IPS DF 19.7 (cell line): ENCODE measurements around the gene HOXA10.

Source experiments
- DNase-seq: peaks from one replicate; pipeline ENCODE4 v3.0.0-alpha.2; 2013; ENCODE audit warnings: low read depth, low spot score

HOXA10 gene

DNA sequence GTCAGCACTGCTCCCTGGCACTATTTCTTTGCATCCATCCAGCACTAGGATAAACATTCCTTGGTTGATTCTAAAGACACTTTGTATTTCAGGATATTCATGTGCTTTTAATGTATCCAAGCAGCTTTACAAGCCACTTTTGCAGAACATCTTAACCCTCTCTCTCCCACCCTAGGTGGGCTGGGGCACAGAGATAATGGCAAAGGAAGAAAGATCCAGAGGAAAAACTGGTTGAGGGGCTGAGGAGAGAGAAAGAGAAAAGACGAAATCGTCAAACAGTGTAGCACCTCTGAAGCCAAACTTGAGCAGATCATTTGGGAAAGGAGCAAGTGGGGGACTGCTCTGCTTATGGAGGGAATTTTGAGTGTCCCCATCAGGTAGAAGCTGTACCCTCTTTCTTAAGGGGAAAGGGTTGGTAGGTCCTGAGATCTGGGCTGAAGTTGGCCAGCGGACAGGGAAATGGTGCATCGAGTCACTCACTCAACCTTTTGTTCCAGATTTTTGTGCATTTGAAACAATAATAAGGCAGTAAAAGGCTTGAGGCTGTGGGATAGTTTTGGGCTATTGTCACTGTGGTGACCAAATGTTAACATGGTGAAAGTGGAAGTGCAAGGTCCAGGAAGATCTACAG lies 30.0 kb upstream of the HOXA10 start:
- no peak for DNase-seq

- DNase-seq = no peak
Measured at GRCh38 chr7:27203365-27203953, 29.3 kb upstream of the HOXA10 start.

DNA sequence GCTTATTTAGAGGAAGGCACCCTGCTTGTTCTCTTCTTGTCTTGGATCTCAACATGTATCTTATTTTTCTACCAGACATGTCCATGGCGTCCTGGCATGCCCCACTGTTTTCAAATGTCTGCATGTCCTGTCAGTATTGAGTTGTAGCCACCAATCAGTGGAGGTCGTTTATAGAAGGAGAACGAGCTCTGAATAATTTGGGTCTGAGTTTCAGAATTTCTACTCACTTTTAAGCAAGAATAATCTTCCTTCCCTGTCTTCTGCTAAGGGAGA lies 28.7 kb upstream of the HOXA10 start:
- no peak for DNase-seq

GRCh38 chr7:27202018-27202861 lies 28.1 kb upstream of the HOXA10 start:
- DNase-seq = no peak

DNA sequence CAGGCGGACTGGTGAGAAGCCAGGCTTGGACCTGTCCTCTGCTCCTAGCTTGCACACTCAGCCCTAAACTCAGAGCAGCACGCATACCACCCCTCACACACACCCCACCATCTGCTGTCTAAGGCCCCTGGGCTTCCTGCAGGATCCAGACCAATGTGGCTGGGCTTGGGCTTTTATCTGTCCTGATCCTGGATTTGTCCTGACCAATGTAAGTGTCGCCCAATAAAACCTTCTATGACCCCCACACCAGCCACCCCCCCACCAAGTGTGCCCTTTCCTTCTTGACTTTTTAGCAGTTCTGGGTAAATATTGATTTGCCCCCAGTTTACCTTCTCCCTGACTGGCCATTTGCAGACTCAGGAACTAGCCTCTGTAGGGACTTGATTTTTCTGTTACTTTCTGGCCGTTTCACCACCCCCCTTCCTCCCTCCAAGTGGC lies 27.5 kb upstream of the HOXA10 start:
- no peak for DNase-seq

- DNase-seq = no peak
Measured at GRCh38 chr7:27200761-27201579, 26.9 kb upstream of the HOXA10 start.

DNA sequence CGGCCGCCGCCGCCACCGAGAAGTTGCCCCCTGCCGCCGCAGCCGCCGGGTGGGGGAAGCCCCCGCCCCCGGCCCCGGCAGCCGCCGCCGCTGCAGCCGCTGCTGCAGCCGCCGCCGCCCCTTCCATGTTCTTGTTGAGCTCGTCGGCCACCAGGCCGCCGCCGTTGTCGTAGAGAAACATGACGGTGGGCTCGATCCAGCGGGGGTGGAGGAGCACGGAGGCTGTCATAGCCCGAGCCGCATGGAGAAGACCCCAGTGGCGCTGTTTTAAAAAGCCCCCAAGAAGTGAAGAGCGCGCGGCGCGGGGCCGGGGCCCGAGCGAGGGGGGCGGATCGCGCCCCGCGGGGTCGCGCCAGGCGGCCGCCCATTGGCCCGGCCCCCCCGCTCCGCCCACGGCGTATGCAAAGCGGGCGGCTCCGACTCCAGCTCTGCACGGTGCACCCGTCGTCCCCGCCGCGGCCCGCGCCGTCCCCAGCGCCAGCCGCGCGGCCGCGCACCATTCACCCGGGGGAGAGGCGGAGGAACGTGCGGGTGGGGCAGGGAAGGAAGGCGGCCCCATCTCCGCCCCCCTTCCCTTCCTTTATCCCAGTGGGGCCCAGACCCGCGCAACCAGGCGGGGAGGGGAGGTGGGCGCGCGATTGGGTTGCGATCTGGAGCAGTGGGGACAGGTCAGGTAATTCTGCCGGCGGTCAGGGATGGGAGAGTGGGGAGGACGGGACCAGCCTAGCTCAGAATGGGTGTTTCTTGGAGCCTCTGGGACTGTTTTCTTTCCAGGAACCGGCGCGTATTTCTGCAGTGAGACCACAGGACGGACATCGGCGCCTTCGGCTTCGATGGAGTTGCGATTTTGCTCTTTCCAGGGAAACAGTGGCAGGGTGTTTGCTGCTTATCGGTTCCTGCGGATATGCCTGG lies 26.0 kb upstream of the HOXA10 start, which contains the start of gene HOXA13:
Gene HOXA13, minus strand, starts transcription at position 243 of the 912 bp plus-strand sequence. Its CDS starts 14 bp downstream, at position 229.
- no peak for DNase-seq

GRCh38 chr7:27198871-27199801 lies 25.0 kb upstream of the HOXA10 start:
- DNase-seq = no peak

GRCh38 chr7:27198138-27198841 lies 24.2 kb upstream of the HOXA10 start:
- no peak for DNase-seq

GRCh38 chr7:27197137-27198042 lies 23.3 kb upstream of the HOXA10 start:
- no peak for DNase-seq

GRCh38 chr7:27196287-27196767 lies 22.2 kb upstream of the HOXA10 start:
- no peak for DNase-seq

GRCh38 chr7:27194686-27195379 lies 20.7 kb upstream of the HOXA10 start:
- DNase-seq = no peak

DNA sequence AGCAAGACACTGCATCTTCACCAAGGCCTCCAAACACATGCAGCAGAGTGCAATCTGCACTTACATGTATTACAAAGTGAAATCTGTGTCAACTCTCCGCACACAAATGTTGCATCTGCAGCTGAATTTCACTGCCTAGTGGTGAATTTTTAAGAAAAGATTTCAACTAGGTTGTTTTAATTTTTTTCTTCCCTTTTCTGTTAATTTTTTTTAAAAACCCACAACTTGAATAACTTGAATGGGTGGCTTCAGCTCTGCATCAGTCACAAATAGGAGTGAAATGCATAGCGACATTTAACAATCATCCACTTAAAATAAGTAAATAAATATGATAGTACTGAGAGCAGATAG lies 19.9 kb upstream of the HOXA10 start:
- DNase-seq = no peak

DNA sequence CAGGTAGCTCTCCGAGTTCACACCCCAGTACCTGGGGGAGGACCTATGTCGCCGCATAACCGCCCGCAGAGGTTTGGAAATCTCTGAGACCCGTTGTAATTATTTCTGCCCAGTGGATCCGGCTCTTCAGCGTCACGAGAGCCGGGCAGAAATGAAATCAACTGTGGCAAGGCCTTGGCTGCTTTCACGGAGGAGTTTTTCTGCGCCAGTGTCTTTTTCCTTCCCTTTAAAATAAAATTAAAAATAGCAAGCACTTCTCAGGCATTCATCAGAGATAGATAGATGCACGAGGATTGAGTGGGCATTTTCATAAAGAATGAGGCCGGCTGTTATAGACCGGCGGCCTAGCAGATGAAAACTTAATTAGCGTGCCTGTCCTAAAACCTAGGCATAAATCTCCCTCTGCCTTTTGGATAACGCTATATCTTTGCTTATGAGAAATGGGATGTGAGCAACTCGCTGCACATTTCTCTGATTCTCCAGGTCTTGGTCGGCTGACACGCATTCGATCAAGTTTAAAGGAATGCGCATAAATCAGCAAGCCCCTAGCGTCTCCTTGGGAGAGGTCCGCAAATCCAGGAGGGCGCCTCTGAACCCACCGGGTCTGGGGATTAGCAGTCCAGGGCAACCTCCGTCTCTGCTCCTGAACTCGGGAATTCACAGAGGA lies 19.3 kb upstream of the HOXA10 start:
- no peak for DNase-seq

DNA sequence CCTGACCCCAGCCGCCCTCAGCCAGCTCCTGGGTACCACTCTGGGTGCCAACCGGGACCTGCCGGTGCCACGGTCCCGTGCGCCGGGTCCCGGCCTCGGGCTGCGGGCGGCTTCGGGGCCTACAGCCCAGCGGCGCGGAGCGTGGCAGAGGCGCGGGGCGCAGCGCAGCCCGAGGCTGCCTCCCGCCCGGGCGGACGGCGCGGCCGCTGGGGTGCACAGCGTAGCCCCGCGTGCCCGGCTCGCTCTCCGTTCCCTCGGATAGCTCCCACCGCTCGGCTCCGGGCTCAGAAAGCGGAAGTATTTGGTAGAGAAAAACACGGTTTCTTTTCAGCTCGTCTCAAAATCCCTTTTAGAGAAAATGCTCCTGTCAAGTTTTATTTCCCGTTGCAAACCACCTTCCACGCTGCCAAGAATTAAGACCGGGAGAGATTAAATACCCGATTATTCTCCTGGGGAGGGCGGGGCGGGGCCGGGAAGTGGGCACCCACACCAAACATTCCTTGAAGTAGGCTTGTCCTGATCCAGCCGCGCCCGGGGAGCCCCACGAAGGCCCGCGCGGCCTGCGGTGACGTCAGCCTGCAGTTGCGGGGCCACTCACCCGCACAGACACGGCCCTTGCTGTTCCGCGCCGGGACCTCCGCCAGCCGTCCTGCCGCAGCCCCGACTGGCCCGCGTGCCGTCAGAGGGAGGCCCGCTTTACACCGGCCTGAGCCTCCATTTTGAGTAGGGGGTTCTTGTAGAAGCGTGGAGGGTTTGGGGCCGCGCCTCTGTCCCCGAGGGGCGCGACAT lies 18.6 kb upstream of the HOXA10 start:
- DNase-seq = no peak
